Activated CD4-positive, alpha-beta T cell treated with anti-CD3 and anti-CD28 coated beads, Interleukin-2, amount 10 ng/mL, durations not matched to agents 7 days and 5 days (primary cell): Measurements from ENCODE around the gene AHCYL2. TPM values are rescaled to one million over a fixed set of nuclear protein-coding genes. Genes with fewer than 3 reads are reported as not detected.

Source experiments
- CTCF ChIA-PET: fragments of 350-600 bp; sonication (Branson Sonifier 250); formaldehyde crosslinking; loops from one replicate; lab custom pipeline; 2021; ENCODE audit warnings: antibody characterized with exemption; lab: Charles Lee
- POLR2A ChIA-PET: fragments of 350-600 bp; sonication (Branson Sonifier 250); formaldehyde crosslinking; loops from one replicate; lab custom pipeline; 2021; ENCODE audit warnings: antibody characterized with exemption; lab: Charles Lee
- DNase-seq: peaks from one replicate; pipeline ENCODE4 v3.0.0-alpha.2; 2020
- H3K27ac Mint-ChIP-seq: one replicate; pipeline ENCODE4 v1.8.0; 2021; ENCODE audit warnings: mild to moderate bottlenecking, moderate library complexity, mixed read lengths
- H3K27me3 Mint-ChIP-seq: one replicate; pipeline ENCODE4 v1.8.0; 2021; ENCODE audit warnings: mixed read lengths
- H3K36me3 Mint-ChIP-seq: one replicate; pipeline ENCODE4 v1.8.0; 2021; ENCODE audit warnings: low read depth, mixed read lengths
- H3K4me1 Mint-ChIP-seq: one replicate; pipeline ENCODE4 v1.8.0; 2021; ENCODE audit warnings: mixed read lengths
- H3K4me3 Mint-ChIP-seq: one replicate; pipeline ENCODE4 v1.8.0; 2021; ENCODE audit warnings: mild to moderate bottlenecking, moderate library complexity, mixed read lengths
- H3K9me3 Mint-ChIP-seq: one replicate; pipeline ENCODE4 v1.8.0; 2021; ENCODE audit warnings: mixed read lengths
- total RNA-seq, 2 experiments: library from RNA; stranded (reverse); gene quantifications; one replicate each; pipeline ENCODE4 v1.2.3, GENCODE V29; 2021

Gene AHCYL2
- total RNA-seq, 2 experiments from 2014 or later: 9.7 to 11.4 TPM

GRCh38 chr7:129452589-129453231 lies 227.9 kb downstream of the AHCYL2 start:
- POLR2A ChIA-PET: interaction anchor here (0.5 kb wide), 1 partner anchor 18 kb away, joined by 3 read pairs; the partner anchor contains the start of gene STRIP2
- no peaks in the 10 kb centered on the region for H3K27me3 Mint-ChIP-seq

GRCh38 chr7:129453510-129454248 lies 228.8 kb downstream of the AHCYL2 start:
- H3K4me3 Mint-ChIP-seq: no peak overlapping the region
- POLR2A ChIA-PET: no interaction called here
- H3K4me1 Mint-ChIP-seq: no peaks in the 10 kb centered on the region
- no peak for DNase-seq
- no peak overlapping the region for H3K27ac Mint-ChIP-seq
- CTCF ChIA-PET: interaction anchor here (1.5 to 2.8 kb wide), 2 partner anchors 14 to 27 kb away, joined by 4 to 12 read pairs; no protein-coding TSS in a partner anchor
- H3K36me3 Mint-ChIP-seq: peaks cover 31% of the 10 kb centered on the region
- H3K27me3 Mint-ChIP-seq: no peaks in the 10 kb centered on the region
- peaks cover 6% of the 10 kb centered on the region for H3K9me3 Mint-ChIP-seq

More at GRCh38 chr7:129452589-129453231, 227.9 kb downstream of the AHCYL2 start:
- Mint-ChIP-seq H3K4me3 (no peak overlapping the region), H3K27ac (no peak overlapping the region), H3K4me1 (no peaks in the 10 kb centered on the region), H3K9me3 (peaks cover 10% of the 10 kb centered on the region), H3K36me3 (peaks cover 37% of the 10 kb centered on the region)
- CTCF ChIA-PET: interaction anchor here (0.7 to 2.8 kb wide), 3 partner anchors 13 to 85 kb away, joined by 3 to 12 read pairs (median 4); no protein-coding TSS in a partner anchor
- DNase-seq: no peak

- H3K27me3 Mint-ChIP-seq: no peaks in the 10 kb centered on the region
- POLR2A ChIA-PET: no interaction called here
- H3K27ac Mint-ChIP-seq: peak overlapping the region; percentile 14
- no peak overlapping the region for H3K4me3 Mint-ChIP-seq
- CTCF ChIA-PET: interaction anchor here (1.5 to 2.8 kb wide), 2 partner anchors 14 to 27 kb away, joined by 4 to 12 read pairs; no protein-coding TSS in a partner anchor
- DNase-seq: no peak
- peaks cover 26% of the 10 kb centered on the region for H3K36me3 Mint-ChIP-seq
- H3K4me1 Mint-ChIP-seq: no peaks in the 10 kb centered on the region
- H3K9me3 Mint-ChIP-seq: peaks cover 1% of the 10 kb centered on the region
Measured at GRCh38 chr7:129454249-129454551, 229.4 kb downstream of the AHCYL2 start.

- peaks cover 11% of the 10 kb centered on the region for H3K36me3 Mint-ChIP-seq
- no peaks in the 10 kb centered on the region for H3K4me1 Mint-ChIP-seq
- H3K4me3 Mint-ChIP-seq: no peak overlapping the region
- ChIA-PET POLR2A (no interaction called here), CTCF (no interaction called here)
- DNase-seq: no peak
- H3K27ac Mint-ChIP-seq: no peak overlapping the region
- no peaks in the 10 kb centered on the region for H3K27me3 Mint-ChIP-seq
- H3K9me3 Mint-ChIP-seq: no peaks in the 10 kb centered on the region
Measured at GRCh38 chr7:129456421-129456820, 231.6 kb downstream of the AHCYL2 start.

- Mint-ChIP-seq H3K27ac (no peak overlapping the region), H3K9me3 (no peaks in the 10 kb centered on the region), H3K4me3 (no peak overlapping the region), H3K4me1 (no peaks in the 10 kb centered on the region), H3K27me3 (no peaks in the 10 kb centered on the region), H3K36me3 (peaks cover 6% of the 10 kb centered on the region)
- POLR2A ChIA-PET: no interaction called here
- CTCF ChIA-PET: interaction anchor here (1.0 kb wide), 1 partner anchor 87 kb away, joined by 3 read pairs; no protein-coding TSS in a partner anchor
- no peak for DNase-seq
Measured at GRCh38 chr7:129457101-129457500, 232.3 kb downstream of the AHCYL2 start.

GRCh38 chr7:129458171-129458570 lies 233.3 kb downstream of the AHCYL2 start:
- ChIA-PET POLR2A (no interaction called here), CTCF (interaction anchor here (1.0 kb wide), 1 partner anchor 88 kb away, joined by 3 read pairs; no protein-coding TSS in a partner anchor)

GRCh38 chr7:129461809-129462208 lies 237.0 kb downstream of the AHCYL2 start:
- no peaks in the 10 kb centered on the region for H3K4me1 Mint-ChIP-seq
- CTCF ChIA-PET: interaction anchor here (1.0 to 1.8 kb wide), 4 partner anchors 12 to 176 kb away, joined by 3 to 4 read pairs (median 4); no protein-coding TSS in a partner anchor
- no peaks in the 10 kb centered on the region for H3K9me3 Mint-ChIP-seq
- H3K36me3 Mint-ChIP-seq: peaks cover 11% of the 10 kb centered on the region
- no peak overlapping the region for H3K4me3 Mint-ChIP-seq
- H3K27me3 Mint-ChIP-seq: no peaks in the 10 kb centered on the region
- POLR2A ChIA-PET: no interaction called here
- H3K27ac Mint-ChIP-seq: no peak overlapping the region
- DNase-seq: no peak

More at GRCh38 chr7:129458171-129458570, 233.3 kb downstream of the AHCYL2 start:
- Mint-ChIP-seq H3K4me3 (no peak overlapping the region), H3K9me3 (no peaks in the 10 kb centered on the region), H3K27me3 (no peaks in the 10 kb centered on the region), H3K4me1 (no peaks in the 10 kb centered on the region), H3K36me3 (peaks cover 7% of the 10 kb centered on the region), H3K27ac (no peak overlapping the region)
- no peak for DNase-seq

GRCh38 chr7:129462420-129462819 lies 237.6 kb downstream of the AHCYL2 start:
- H3K27me3 Mint-ChIP-seq: no peaks in the 10 kb centered on the region
- H3K9me3 Mint-ChIP-seq: no peaks in the 10 kb centered on the region
- H3K36me3 Mint-ChIP-seq: peaks cover 11% of the 10 kb centered on the region
- no peak overlapping the region for H3K27ac Mint-ChIP-seq
- ChIA-PET POLR2A (interaction anchor here (0.6 kb wide), 1 partner anchor 601 kb away, joined by 5 read pairs; no protein-coding TSS in a partner anchor), CTCF (interaction anchor here (0.8 to 3.6 kb wide), 5 partner anchors 9 to 177 kb away, joined by 3 to 17 read pairs (median 3); partner anchors contain the start of gene STRIP2)
- no peak for DNase-seq
- H3K4me3 Mint-ChIP-seq: no peak overlapping the region
- no peaks in the 10 kb centered on the region for H3K4me1 Mint-ChIP-seq

- Mint-ChIP-seq H3K9me3 (no peaks in the 10 kb centered on the region), H3K27ac (no peak overlapping the region), H3K4me1 (no peaks in the 10 kb centered on the region), H3K27me3 (no peaks in the 10 kb centered on the region), H3K4me3 (no peak overlapping the region), H3K36me3 (peaks cover 13% of the 10 kb centered on the region)
- CTCF ChIA-PET: interaction anchor here (1.1 to 3.6 kb wide), 2 partner anchors 22 to 97 kb away, joined by 4 to 17 read pairs; no protein-coding TSS in a partner anchor
- no peak for DNase-seq
- POLR2A ChIA-PET: no interaction called here
Measured at GRCh38 chr7:129464194-129464593, 239.4 kb downstream of the AHCYL2 start.

- Mint-ChIP-seq H3K27me3 (no peaks in the 10 kb centered on the region), H3K27ac (no peak overlapping the region), H3K9me3 (no peaks in the 10 kb centered on the region)
Measured at GRCh38 chr7:129465080-129465479, 240.2 kb downstream of the AHCYL2 start.

GRCh38 chr7:129466796-129467195 lies 242.0 kb downstream of the AHCYL2 start:
- ChIA-PET CTCF (interaction anchor here (1.0 kb wide), 1 partner anchor 99 kb away, joined by 5 read pairs; no protein-coding TSS in a partner anchor), POLR2A (no interaction called here)
- DNase-seq: no peak
- H3K27me3 Mint-ChIP-seq: no peaks in the 10 kb centered on the region
- H3K36me3 Mint-ChIP-seq: peaks cover 13% of the 10 kb centered on the region
- no peak overlapping the region for H3K4me3 Mint-ChIP-seq
- peaks cover 3% of the 10 kb centered on the region for H3K4me1 Mint-ChIP-seq
- H3K9me3 Mint-ChIP-seq: no peaks in the 10 kb centered on the region
- H3K27ac Mint-ChIP-seq: no peak overlapping the region

More at GRCh38 chr7:129465080-129465479, 240.2 kb downstream of the AHCYL2 start:
- Mint-ChIP-seq H3K4me3 (no peak overlapping the region), H3K36me3 (peaks cover 13% of the 10 kb centered on the region), H3K4me1 (no peaks in the 10 kb centered on the region)
- ChIA-PET CTCF (interaction anchor here (0.6 to 3.6 kb wide), 3 partner anchors 23 to 230 kb away, joined by 3 to 17 read pairs (median 4); no protein-coding TSS in a partner anchor), POLR2A (no interaction called here)
- DNase-seq: no peak

- POLR2A ChIA-PET: no interaction called here
- CTCF ChIA-PET: interaction anchor here (1.6 kb wide), 1 partner anchor 18 kb away, joined by 6 read pairs; no protein-coding TSS in a partner anchor
- no peak overlapping the region for H3K4me3 Mint-ChIP-seq
- DNase-seq: no peak
- peaks cover 5% of the 10 kb centered on the region for H3K4me1 Mint-ChIP-seq
- H3K36me3 Mint-ChIP-seq: peaks cover 11% of the 10 kb centered on the region
- H3K9me3 Mint-ChIP-seq: no peaks in the 10 kb centered on the region
- H3K27me3 Mint-ChIP-seq: no peaks in the 10 kb centered on the region
- H3K27ac Mint-ChIP-seq: no peak overlapping the region
Measured at GRCh38 chr7:129468087-129468486, 243.3 kb downstream of the AHCYL2 start.
